Stomach (tissue), 4 donors: ENCODE results near the gene ASB16.

Source experiments
- EP300 ChIP-seq: sonication (generic); formaldehyde crosslinking; IDR thresholded peaks from one replicate; pipeline ENCODE4 v1.6.1; 2017; ENCODE audit warnings: antibody characterized with exemption
- POLR2A ChIP-seq, 4 donors: fragments of 450-650 bp; IDR thresholded peaks; one replicate each; pipeline ENCODE4 v1.6.1; 2016; ENCODE audit warnings: antibody characterized with exemption in 4 of 4, control low read depth in 2 of 4, mild to moderate bottlenecking in 1 of 4, moderate library complexity in 1 of 4
- POLR2AphosphoS5 ChIP-seq, 3 donors: sonication (generic); formaldehyde crosslinking; IDR thresholded peaks; one replicate each; pipeline ENCODE4 v1.6.1; 2016; ENCODE audit warnings: antibody characterized with exemption in 3 of 3
- TF ChIP-seq, protein P1 (sequence below), 7 experiments: fragments of 450-650 bp in 4 of 7; fragments of 200-600 bp in 3 of 7; sonication (generic) in 3 of 7; IDR thresholded peaks; one replicate each; pipeline ENCODE4 v1.5.1; 2016 to 2019; ENCODE audit warnings: antibody characterized with exemption in 7 of 7, control low read depth in 2 of 7, mild to moderate bottlenecking in 1 of 7

- TF ChIP-seq, protein P1, sequence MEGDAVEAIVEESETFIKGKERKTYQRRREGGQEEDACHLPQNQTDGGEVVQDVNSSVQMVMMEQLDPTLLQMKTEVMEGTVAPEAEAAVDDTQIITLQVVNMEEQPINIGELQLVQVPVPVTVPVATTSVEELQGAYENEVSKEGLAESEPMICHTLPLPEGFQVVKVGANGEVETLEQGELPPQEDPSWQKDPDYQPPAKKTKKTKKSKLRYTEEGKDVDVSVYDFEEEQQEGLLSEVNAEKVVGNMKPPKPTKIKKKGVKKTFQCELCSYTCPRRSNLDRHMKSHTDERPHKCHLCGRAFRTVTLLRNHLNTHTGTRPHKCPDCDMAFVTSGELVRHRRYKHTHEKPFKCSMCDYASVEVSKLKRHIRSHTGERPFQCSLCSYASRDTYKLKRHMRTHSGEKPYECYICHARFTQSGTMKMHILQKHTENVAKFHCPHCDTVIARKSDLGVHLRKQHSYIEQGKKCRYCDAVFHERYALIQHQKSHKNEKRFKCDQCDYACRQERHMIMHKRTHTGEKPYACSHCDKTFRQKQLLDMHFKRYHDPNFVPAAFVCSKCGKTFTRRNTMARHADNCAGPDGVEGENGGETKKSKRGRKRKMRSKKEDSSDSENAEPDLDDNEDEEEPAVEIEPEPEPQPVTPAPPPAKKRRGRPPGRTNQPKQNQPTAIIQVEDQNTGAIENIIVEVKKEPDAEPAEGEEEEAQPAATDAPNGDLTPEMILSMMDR (IDR thresholded peaks at IDR 0.05): no peak
- TF ChIP-seq POLR2A (IDR thresholded peaks at IDR 0.05): no peak
- TF ChIP-seq EP300: no peak
- no peak for TF ChIP-seq POLR2AphosphoS5 (IDR thresholded peaks at IDR 0.05)
These were observed 43.1 kb downstream of the ASB16 start for GRCh38 chr17:44213403-44214229.
